A549 (cell line): ENCODE data around the gene CEP85L. TPM values are rescaled to one million over a fixed set of nuclear protein-coding genes. Genes with fewer than 3 reads are reported as not detected.

Source experiments
- ATAC-seq, 2 experiments: fragments of 200-7000 bp in 1 of 2; fragments of >200 bp in 1 of 2; cut with Nextera tagmentation in 1 of 2; cut with Tn5 transposase in 1 of 2; 3 replicates each; pipeline versions ENCODE4 v1.8.0 to v1.9.1; 2018 to 2020; ENCODE audit warnings: mild to moderate bottlenecking in 1 of 2, moderate library complexity in 1 of 2
- CTCF ChIA-PET: fragments of 300-600 bp; sonication (Branson Sonifier 250); formaldehyde crosslinking; extraction: SDS; loops from one replicate; lab custom pipeline; 2021; ENCODE audit warnings: antibody characterized with exemption, inconsistent platforms; lab: Yijun Ruan, JAX
- POLR2A ChIA-PET: fragments of 350-600 bp; formaldehyde crosslinking; extraction: SDS; loops from one replicate; lab custom pipeline; 2021; ENCODE audit warnings: antibody characterized with exemption, inconsistent platforms; lab: Yijun Ruan, JAX
- DNase-seq, 2 experiments: peaks; one replicate each; pipeline versions ENCODE4 v3.0.0 to v3.0.0-alpha.2; 2011 to 2016; ENCODE audit warnings: low read depth in 1 of 2, low spot score in 1 of 2
- FAIRE-seq: peaks from 2 replicates; lab custom pipeline; 2011; peaks lifted over from hg19 to GRCh38; lab: Jason Lieb, UNC
- H3K27ac ChIP-seq, 2 experiments: fragments of >200 bp; sonication (Bioruptor Twin); formaldehyde crosslinking; 3 replicates each; pipeline ENCODE4 v1.5.1; 2016 to 2017
- H3K4me1 ChIP-seq: fragments of >200 bp; sonication (Bioruptor Twin); formaldehyde crosslinking; 3 replicates; pipeline ENCODE4 v1.6.1; 2016
- H3K4me2 ChIP-seq: fragments of >200 bp; sonication (Bioruptor Twin); formaldehyde crosslinking; 3 replicates; pipeline ENCODE4 v1.6.1; 2016
- H3K4me3 ChIP-seq: fragments of >200 bp; sonication (Bioruptor Twin); formaldehyde crosslinking; 3 replicates; pipeline ENCODE4 v1.5.1; 2016
- H3K9me3 ChIP-seq: fragments of >200 bp; sonication (Bioruptor Twin); formaldehyde crosslinking; 3 replicates; pipeline ENCODE4 v1.6.1; 2016
- CBX2 ChIP-seq: fragments of 200-600 bp; sonication (generic); IDR thresholded peaks from 2 replicates; pipeline ENCODE4 v1.6.1; 2016; ENCODE audit warnings: low read depth, mild to moderate bottlenecking, borderline replicate concordance
- FOSB ChIP-seq: fragments of 250-450 bp; sonication (Bioruptor Pico); IDR thresholded peaks from 2 replicates; pipeline ENCODE4 v1.5.0; 2020; ENCODE audit warnings: mild to moderate bottlenecking, moderate library complexity
- FOSL2 ChIP-seq, 2 experiments: fragments of 450-650 bp in 1 of 2; fragments of >200 bp in 1 of 2; sonication (Bioruptor Twin) in 1 of 2; formaldehyde crosslinking; IDR thresholded peaks; 2 replicates each; pipeline versions ENCODE4 v1.5.0 to v1.6.1; 2016 to 2020; ENCODE audit warnings: mild to moderate bottlenecking in 1 of 2, moderate library complexity in 1 of 2
- GATA3 ChIP-seq: IDR thresholded peaks from 2 replicates; pipeline ENCODE4 v1.6.1; 2012; ENCODE audit warnings: borderline replicate concordance
- HEYL ChIP-seq: fragments of 250-450 bp; sonication (Bioruptor Pico); IDR thresholded peaks from 2 replicates; pipeline ENCODE4 v1.8.0; 2021; ENCODE audit warnings: mild to moderate bottlenecking, moderate library complexity
- HOXA7 ChIP-seq: fragments of 250-450 bp; sonication (Bioruptor Pico); IDR thresholded peaks from 2 replicates; pipeline ENCODE4 v1.5.0; 2020; ENCODE audit warnings: mild to moderate bottlenecking, moderate library complexity
- JUNB ChIP-seq: fragments of >200 bp; sonication (Bioruptor Twin); formaldehyde crosslinking; IDR thresholded peaks from 2 replicates; pipeline ENCODE4 v1.6.1; 2016
- MAFK ChIP-seq: fragments of 450-650 bp; IDR thresholded peaks from 2 replicates; pipeline ENCODE4 v1.6.1; 2014; ENCODE audit not compliant: partially characterized antibody
- MAX ChIP-seq: IDR thresholded peaks from 2 replicates; pipeline ENCODE4 v1.6.1; 2012
- MAZ ChIP-seq: fragments of 150-350 bp; IDR thresholded peaks from 2 replicates; pipeline ENCODE4 v1.6.1; 2014; ENCODE audit warnings: antibody characterized with exemption, low read depth, low read length, borderline replicate concordance
- NPAS2 ChIP-seq: fragments of 250-450 bp; sonication (Bioruptor Pico); IDR thresholded peaks from 2 replicates; pipeline ENCODE4 v1.8.0; 2022; ENCODE audit warnings: mild to moderate bottlenecking, moderate library complexity, borderline replicate concordance
- POLR2AphosphoS2 ChIP-seq: conservative IDR thresholded peaks from 2 replicates; pipeline ENCODE4 v1.6.1; 2012; ENCODE audit warnings: low read length, improper control_type of control experiment, inconsistent platforms
- RAD21 ChIP-seq, 2 experiments: fragments of >200 bp in 1 of 2; sonication (Bioruptor Twin) in 1 of 2; formaldehyde crosslinking in 1 of 2; IDR thresholded peaks in 1 of 2; conservative IDR thresholded peaks in 1 of 2; 2 replicates in 1 of 2; 3 replicates in 1 of 2; pipeline ENCODE4 v1.6.1; 2012 to 2018; ENCODE audit warnings: inconsistent platforms in 1 of 2
- RARB ChIP-seq: fragments of 250-450 bp; sonication (Bioruptor Pico); IDR thresholded peaks from 2 replicates; pipeline ENCODE4 v1.8.0; 2021; ENCODE audit warnings: mild to moderate bottlenecking, moderate library complexity
- REST ChIP-seq: fragments of 200-600 bp; sonication (generic); IDR thresholded peaks from 2 replicates; pipeline ENCODE4 v1.6.1; 2016; ENCODE audit warnings: antibody characterized with exemption, mild to moderate bottlenecking, moderate library complexity
- SMC3 ChIP-seq: fragments of >200 bp; sonication (Bioruptor Twin); formaldehyde crosslinking; IDR thresholded peaks from 3 replicates; pipeline ENCODE4 v1.6.1; 2018; ENCODE audit warnings: inconsistent platforms
- WGBS: methylation state at CpG from one replicate; pipeline ENCODE4 v1.1.6; 2017; ENCODE audit errors: missing lambda C conversion rate; 5-methylcytosine and 5-hydroxymethylcytosine counted together
- polyA plus RNA-seq, 4 experiments: library from polyadenylated mRNA; depleted of rRNA in 3 of 4; stranded (reverse); fragments of >200 nt; fragmentation: RNase III in 1 of 4; extraction: RNeasy Plus Mini Kit Qiagen cat#74134 plus additional on column Dnase treatment in 1 of 4; gene quantifications; 2 replicates in 3 of 4; 3 replicates in 1 of 4; pipeline ENCODE4 v1.2.3, GENCODE V29; 2011 to 2017
- TF ChIP-seq, protein P1 (sequence below): IDR thresholded peaks from 2 replicates; pipeline ENCODE4 v1.6.1; 2012; ENCODE audit warnings: low read depth, borderline replicate concordance
- TF ChIP-seq, protein P2 (sequence below): fragments of >200 bp; sonication (Bioruptor Twin); formaldehyde crosslinking; IDR thresholded peaks from 3 replicates; pipeline ENCODE4 v1.5.1; 2016
- TF ChIP-seq, protein P3 (sequence below): fragments of >200 bp; sonication (Bioruptor Twin); formaldehyde crosslinking; IDR thresholded peaks from 3 replicates; pipeline ENCODE4 v1.6.1; 2016

Gene CEP85L
- polyA plus RNA-seq, 2 of the 4 experiments (the other 2 are of a cell fraction), result 1.3 to 3.4 TPM

DNA sequence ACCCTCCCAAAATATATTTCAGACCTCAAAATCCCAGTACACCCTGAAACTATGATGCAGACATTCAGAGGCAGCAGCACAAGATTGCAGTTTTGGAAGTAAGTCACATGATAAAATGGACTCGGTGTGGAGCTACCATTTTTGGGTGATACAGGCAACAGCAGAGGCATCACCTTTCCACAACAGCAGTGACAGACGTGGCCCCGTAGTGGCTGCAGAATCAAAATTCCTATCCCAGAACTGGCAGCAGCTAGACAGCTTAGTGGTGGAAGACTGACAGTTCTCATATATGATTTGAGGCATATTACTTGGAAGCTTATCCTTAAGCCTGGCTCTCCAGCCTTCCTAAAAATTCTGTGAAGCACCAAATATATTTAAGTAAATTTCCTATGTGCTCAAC lies 83.4 kb downstream of the CEP85L start (continued):
- no peak for TF ChIP-seq POLR2AphosphoS2
- TF ChIP-seq, protein P1, sequence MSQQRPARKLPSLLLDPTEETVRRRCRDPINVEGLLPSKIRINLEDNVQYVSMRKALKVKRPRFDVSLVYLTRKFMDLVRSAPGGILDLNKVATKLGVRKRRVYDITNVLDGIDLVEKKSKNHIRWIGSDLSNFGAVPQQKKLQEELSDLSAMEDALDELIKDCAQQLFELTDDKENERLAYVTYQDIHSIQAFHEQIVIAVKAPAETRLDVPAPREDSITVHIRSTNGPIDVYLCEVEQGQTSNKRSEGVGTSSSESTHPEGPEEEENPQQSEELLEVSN, result no peak
- TF ChIP-seq HOXA7 (CRISPR knock-in tag), result no peak
- TF ChIP-seq RARB (CRISPR knock-in tag), result no peak
- no peak for TF ChIP-seq MAFK
- TF ChIP-seq FOSB (CRISPR knock-in tag), result no peak
- TF ChIP-seq CBX2, result no peak
- TF ChIP-seq RAD21 (conservative IDR thresholded peaks at IDR 0.05 in 1 of 2, IDR thresholded peaks at IDR 0.05 in 1 of 2), result no peak
- no peak for TF ChIP-seq JUNB

- no peaks in the 10 kb centered on the region for H3K9me3 ChIP-seq
- TF ChIP-seq REST, result no peak
- no peak for TF ChIP-seq NPAS2
- TF ChIP-seq SMC3, result peak; percentile 51
- no peak for TF ChIP-seq HOXA7 (CRISPR knock-in tag)
- no peak for TF ChIP-seq GATA3
- TF ChIP-seq RAD21 (conservative IDR thresholded peaks at IDR 0.05 in 1 of 2, IDR thresholded peaks at IDR 0.05 in 1 of 2), result peak; percentile 64 to 69
- TF ChIP-seq FOSL2 (IDR thresholded peaks at IDR 0.05), result no peak
- TF ChIP-seq FOSL2 (CRISPR knock-in tag; IDR thresholded peaks at IDR 0.05), result no peak
- TF ChIP-seq, protein P2, sequence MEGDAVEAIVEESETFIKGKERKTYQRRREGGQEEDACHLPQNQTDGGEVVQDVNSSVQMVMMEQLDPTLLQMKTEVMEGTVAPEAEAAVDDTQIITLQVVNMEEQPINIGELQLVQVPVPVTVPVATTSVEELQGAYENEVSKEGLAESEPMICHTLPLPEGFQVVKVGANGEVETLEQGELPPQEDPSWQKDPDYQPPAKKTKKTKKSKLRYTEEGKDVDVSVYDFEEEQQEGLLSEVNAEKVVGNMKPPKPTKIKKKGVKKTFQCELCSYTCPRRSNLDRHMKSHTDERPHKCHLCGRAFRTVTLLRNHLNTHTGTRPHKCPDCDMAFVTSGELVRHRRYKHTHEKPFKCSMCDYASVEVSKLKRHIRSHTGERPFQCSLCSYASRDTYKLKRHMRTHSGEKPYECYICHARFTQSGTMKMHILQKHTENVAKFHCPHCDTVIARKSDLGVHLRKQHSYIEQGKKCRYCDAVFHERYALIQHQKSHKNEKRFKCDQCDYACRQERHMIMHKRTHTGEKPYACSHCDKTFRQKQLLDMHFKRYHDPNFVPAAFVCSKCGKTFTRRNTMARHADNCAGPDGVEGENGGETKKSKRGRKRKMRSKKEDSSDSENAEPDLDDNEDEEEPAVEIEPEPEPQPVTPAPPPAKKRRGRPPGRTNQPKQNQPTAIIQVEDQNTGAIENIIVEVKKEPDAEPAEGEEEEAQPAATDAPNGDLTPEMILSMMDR, result peak; percentile 45
- no peaks in the 10 kb centered on the region for H3K4me1 ChIP-seq
- ChIA-PET CTCF (interaction anchor here (0.6 to 1.6 kb wide), 14 partner anchors 10 to 744 kb away, joined by 3 to 6 read pairs (median 4); no protein-coding TSS in a partner anchor), POLR2A (no interaction called here)
- H3K4me2 ChIP-seq, result no peak overlapping the region
- H3K27ac ChIP-seq, result no peak overlapping the region
- peak; percentile 80 to 83 for ATAC-seq
- 55% methylated on average over 5 of the region's 5 CpGs for WGBS
- no peak overlapping the region for H3K4me3 ChIP-seq
- peak; percentile 36 for FAIRE-seq
- DNase-seq, result peak; percentile 3 to 69
Observed at GRCh38 chr6:118565311-118565960, 86.0 kb downstream of the CEP85L start.

- ChIA-PET POLR2A (no interaction called here), CTCF (interaction anchor here (0.5 kb wide), 1 partner anchor 290 kb away, joined by 5 read pairs; no protein-coding TSS in a partner anchor)
- no peaks in the 10 kb centered on the region for H3K9me3 ChIP-seq
- ATAC-seq, result no peak
- TF ChIP-seq, protein P3, sequence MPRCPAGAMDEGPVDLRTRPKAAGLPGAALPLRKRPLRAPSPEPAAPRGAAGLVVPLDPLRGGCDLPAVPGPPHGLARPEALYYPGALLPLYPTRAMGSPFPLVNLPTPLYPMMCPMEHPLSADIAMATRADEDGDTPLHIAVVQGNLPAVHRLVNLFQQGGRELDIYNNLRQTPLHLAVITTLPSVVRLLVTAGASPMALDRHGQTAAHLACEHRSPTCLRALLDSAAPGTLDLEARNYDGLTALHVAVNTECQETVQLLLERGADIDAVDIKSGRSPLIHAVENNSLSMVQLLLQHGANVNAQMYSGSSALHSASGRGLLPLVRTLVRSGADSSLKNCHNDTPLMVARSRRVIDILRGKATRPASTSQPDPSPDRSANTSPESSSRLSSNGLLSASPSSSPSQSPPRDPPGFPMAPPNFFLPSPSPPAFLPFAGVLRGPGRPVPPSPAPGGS, result no peak
- TF ChIP-seq MAX (no peak), HEYL (CRISPR knock-in tag) (no peak), MAZ (no peak), POLR2AphosphoS2 (no peak), SMC3 (no peak), GATA3 (no peak)
- H3K4me3 ChIP-seq, result no peak overlapping the region
- no peak overlapping the region for H3K4me2 ChIP-seq
- no peak for DNase-seq
- FAIRE-seq, result no peak
- 0 out of 3 replicates have a peak, but pooled peaks cover 2% of the 10 kb centered on the region for H3K4me1 ChIP-seq
- WGBS, result 64% methylated on average over 1 of the region's 1 CpG
- no peak overlapping the region for H3K27ac ChIP-seq
Observed at GRCh38 chr6:118562959-118563358, 88.4 kb downstream of the CEP85L start.
